ENCODE results near the gene NUP62. TPM values are rescaled to one million over a fixed set of nuclear protein-coding genes. Genes with fewer than 3 reads are reported as not detected.
A peak's percentile ranks its signal among the peaks of the same experiment; 100 is the strongest.

The NUP62 gene
- total and polyA plus RNA-seq, 8 donors, result 11.4 to 26.4 (median 17.4) TPM

DNA sequence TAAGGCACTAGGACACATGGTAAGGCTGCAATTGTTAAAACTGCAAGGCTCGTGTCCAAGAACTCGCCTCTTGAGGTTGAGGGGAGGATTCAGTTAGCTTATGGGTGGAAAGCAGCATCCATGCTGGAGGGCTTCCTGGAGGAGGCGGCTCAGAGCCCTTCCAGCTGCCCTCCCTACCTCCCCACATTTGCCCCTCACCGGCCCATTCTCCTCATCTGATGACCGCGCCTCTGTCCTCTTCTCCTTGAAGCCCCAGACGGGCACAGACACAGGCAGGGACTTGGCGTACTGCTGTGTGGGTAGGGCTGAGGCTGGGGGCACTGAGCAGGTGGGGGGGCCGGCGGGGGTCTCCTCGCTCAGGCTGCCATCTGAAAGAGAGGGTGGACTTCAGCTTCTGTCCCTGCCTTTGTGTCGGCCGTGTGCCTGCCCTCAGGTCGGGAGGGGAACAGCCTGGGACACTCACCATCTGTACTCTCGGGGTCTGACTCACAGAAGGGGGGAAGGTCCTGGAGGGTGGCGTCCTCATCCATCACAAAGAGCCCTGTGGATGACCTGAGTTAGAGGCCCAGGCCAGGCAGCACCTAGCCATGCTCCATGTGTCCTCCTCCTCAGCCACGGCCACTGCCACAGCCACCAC, 57.8 kb downstream of the NUP62 start:
- 86 to 90% methylated on average over 17 of the region's 17 CpGs for WGBS, 2 donors
- Histone ChIP-seq H3K36me3 (no peaks in the 10 kb centered on the region), H3K4me1 (peaks cover 7 to 26% (median 16%) of the 10 kb centered on the region in 3 donors), H3K27me3 (no peaks in the 10 kb centered on the region), H3K4me3 (no peak overlapping the region), H3K9me3 (no peaks in the 10 kb centered on the region), H3K27ac (no peak overlapping the region)
- DNase-seq, result peak in 4 of 6 donors; percentile 22 to 61 (median 38)
- FAIRE-seq, result no peak
- TF ChIP-seq, protein P1, sequence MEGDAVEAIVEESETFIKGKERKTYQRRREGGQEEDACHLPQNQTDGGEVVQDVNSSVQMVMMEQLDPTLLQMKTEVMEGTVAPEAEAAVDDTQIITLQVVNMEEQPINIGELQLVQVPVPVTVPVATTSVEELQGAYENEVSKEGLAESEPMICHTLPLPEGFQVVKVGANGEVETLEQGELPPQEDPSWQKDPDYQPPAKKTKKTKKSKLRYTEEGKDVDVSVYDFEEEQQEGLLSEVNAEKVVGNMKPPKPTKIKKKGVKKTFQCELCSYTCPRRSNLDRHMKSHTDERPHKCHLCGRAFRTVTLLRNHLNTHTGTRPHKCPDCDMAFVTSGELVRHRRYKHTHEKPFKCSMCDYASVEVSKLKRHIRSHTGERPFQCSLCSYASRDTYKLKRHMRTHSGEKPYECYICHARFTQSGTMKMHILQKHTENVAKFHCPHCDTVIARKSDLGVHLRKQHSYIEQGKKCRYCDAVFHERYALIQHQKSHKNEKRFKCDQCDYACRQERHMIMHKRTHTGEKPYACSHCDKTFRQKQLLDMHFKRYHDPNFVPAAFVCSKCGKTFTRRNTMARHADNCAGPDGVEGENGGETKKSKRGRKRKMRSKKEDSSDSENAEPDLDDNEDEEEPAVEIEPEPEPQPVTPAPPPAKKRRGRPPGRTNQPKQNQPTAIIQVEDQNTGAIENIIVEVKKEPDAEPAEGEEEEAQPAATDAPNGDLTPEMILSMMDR (IDR thresholded peaks at IDR 0.05), result no peak
- intact Hi-C loops (cut with DNase I), result no loop called here
- ATAC-seq, result no peak

DNA sequence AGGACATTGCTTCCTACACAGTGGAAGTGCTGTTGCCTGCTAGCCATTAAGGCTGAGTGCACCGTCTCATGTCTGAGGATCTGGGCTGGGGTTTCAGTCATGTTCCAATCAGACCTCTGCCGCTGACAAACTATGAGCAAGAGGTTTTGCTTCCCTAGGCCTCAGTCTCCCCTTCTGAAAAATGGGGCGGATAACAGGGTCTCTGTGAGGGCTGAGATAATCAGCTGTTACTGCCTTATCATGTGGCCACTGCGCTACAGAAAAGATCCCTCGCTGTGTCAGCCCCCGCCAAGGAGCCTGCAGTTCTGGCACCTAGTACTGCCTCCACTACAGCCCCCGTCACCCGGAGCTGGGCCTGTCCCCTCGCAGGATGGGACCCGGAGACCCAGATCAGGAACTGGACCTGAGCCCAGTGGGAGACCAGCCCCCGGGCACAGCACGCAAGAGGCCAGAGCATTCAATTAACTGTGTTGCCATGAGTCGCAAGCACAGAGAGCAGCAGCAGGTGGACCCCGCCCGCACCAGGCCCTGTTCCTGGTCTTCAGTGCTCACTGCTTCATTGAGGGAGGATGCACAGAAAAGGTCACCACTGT, 58.9 kb downstream of the NUP62 start:
- WGBS, 2 donors, result 72% methylated on average over 15 of the region's 15 CpGs
- intact Hi-C loops (cut with DNase I), result no loop called here
- DNase-seq, result peak in 4 of 6 donors; percentile 35 to 85 (median 63)

DNA sequence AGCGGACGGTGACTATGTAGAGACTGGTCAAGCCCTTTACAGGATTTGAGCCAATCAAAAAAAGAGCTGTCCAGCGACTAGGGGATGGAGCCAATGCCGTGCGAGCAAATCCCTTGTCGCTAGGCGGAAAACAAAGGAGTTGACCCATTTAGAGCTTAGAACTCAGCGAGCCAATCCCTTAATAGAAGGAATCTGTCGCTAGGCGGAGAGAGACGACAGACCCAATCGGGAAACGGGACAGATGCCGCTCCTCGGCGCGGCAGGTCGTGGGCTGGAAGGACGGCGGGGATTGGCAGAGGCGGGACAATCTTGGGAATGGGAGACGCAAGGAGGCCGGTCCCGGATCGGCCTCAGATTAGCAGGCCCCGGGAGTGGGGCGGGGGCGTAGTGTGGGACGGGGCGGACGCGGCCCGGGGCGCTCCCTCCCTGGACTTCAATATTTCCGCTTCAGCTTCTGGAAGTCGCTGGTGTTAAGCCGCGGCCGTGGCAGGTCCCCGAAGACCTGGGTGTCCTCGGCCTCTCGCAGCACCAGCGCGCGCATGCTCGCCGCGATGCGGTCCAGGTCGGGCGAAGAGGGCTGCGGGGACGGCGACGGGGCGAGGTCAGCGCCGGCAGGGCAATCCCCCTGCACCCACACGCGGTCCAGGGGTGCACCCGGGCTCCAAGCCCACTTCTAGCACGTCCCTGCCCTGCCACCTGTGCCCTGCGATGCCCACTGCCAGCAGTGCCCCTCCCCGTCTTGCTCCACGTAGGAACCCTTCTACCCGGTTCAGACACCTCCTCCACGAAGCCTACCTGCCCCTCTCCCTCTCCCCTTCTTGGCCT, 59.6 kb downstream of the NUP62 start:
- H3K4me1 ChIP-seq, result peaks cover 16 to 35% (median 25%) of the 10 kb centered on the region in 3 donors
- peak; percentile 99 for FAIRE-seq
- H3K27ac ChIP-seq, result peak overlapping the region; percentile 36 to 94 (median 86)
- 0 to 1% methylated on average over 42 to 67 of the region's 67 CpGs for WGBS, 2 donors
- TF ChIP-seq, protein P1 (IDR thresholded peaks at IDR 0.05), result peak in 1 of 4 donors; percentile 8
- H3K36me3 ChIP-seq, result no peaks in the 10 kb centered on the region
- no peaks in the 10 kb centered on the region for H3K27me3 ChIP-seq
- peak; percentile 93 to 98 (median 96) for DNase-seq
- ATAC-seq, result peak; percentile 70 to 78 (median 78)
- peak overlapping the region; percentile 28 to 41 (median 40) for H3K4me3 ChIP-seq
- intact Hi-C loops (cut with DNase I), result no loop called here
- H3K9me3 ChIP-seq, result no peaks in the 10 kb centered on the region

More for the DNA sequence above, 58.9 kb downstream of the NUP62 start:
- H3K27ac ChIP-seq, result peak overlapping the region; percentile 36 to 94 (median 86)
- no peaks in the 10 kb centered on the region for H3K9me3 ChIP-seq
- ATAC-seq (no peak), FAIRE-seq (no peak)
- H3K27me3 ChIP-seq, result no peaks in the 10 kb centered on the region
- H3K4me1 ChIP-seq, result peaks cover 16 to 34% (median 22%) of the 10 kb centered on the region in 3 donors
- no peaks in the 10 kb centered on the region for H3K36me3 ChIP-seq
- TF ChIP-seq, protein P1 (IDR thresholded peaks at IDR 0.05), result no peak
- peak overlapping the region; percentile 28 to 41 (median 40) for H3K4me3 ChIP-seq

DNA sequence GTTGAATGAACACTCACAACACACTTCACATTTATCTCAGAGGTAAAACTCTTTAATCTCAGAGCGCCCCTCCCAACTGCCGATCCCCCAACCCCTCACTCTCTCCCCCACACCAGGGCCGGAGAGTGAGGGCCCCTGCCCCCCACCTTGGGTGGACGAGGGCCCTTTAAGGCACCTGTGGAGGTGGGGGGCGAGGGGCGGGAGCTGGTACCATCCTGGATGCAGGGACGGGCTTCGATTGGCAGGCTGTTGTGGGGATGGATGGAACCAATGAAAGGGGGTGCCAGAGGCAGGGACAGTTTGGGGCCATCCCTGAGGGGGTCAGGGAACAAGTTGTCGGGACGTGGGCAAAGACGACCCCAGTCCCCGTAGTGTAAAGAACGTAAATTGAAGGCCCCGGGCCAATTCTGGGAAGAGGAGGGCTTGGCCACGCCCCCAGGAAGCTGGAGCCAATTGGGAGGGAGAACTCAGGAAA, 60.3 kb downstream of the NUP62 start:
- TF ChIP-seq, protein P1 (IDR thresholded peaks at IDR 0.05), result no peak
- WGBS, 2 donors, result 1 to 2% methylated on average over 15 of the region's 15 CpGs
- H3K4me1 ChIP-seq, result peaks cover 16 to 35% (median 25%) of the 10 kb centered on the region in 3 donors
- H3K27me3 ChIP-seq, result no peaks in the 10 kb centered on the region
- ATAC-seq, result peak; percentile 2 to 8 (median 8)
- DNase-seq, result peak in 2 of 6 donors; percentile 89 to 94
- H3K27ac ChIP-seq, result peak overlapping the region; percentile 31 to 94 (median 64)
- H3K4me3 ChIP-seq, result peak overlapping the region in 2 of 4 donors; percentile 14 to 40
- no peak for FAIRE-seq
- intact Hi-C loops (cut with DNase I), result no loop called here
- no peaks in the 10 kb centered on the region for H3K9me3 ChIP-seq
- H3K36me3 ChIP-seq, result peaks cover 0 to 1% (median 0%) of the 10 kb centered on the region in 3 donors
